Body of pancreas (tissue), 4 donors: Measurements from ENCODE around the gene SAA4.
"Not testable (repeated sequence)": the region's sequence is repeated elsewhere in the genome, so short reads cannot be mapped to it uniquely, and the experiment has no call there.

Experiments used
- POLR2A ChIP-seq, 3 donors: fragments of 450-650 bp; IDR thresholded peaks; one replicate each; pipeline ENCODE4 v1.6.1; 2016; ENCODE audit warnings: antibody characterized with exemption in 3 of 3, mild to moderate bottlenecking in 2 of 3
- TF ChIP-seq, protein P1 (sequence below), 7 experiments: fragments of 450-650 bp in 4 of 7; fragments of 200-600 bp in 3 of 7; sonication (generic) in 3 of 7; IDR thresholded peaks; one replicate each; pipeline ENCODE4 v1.5.1; 2016 to 2019; ENCODE audit warnings: antibody characterized with exemption in 7 of 7

GRCh38 chr11:18197738-18198137, 38.9 kb downstream of the SAA4 start:
- TF ChIP-seq, protein P1, sequence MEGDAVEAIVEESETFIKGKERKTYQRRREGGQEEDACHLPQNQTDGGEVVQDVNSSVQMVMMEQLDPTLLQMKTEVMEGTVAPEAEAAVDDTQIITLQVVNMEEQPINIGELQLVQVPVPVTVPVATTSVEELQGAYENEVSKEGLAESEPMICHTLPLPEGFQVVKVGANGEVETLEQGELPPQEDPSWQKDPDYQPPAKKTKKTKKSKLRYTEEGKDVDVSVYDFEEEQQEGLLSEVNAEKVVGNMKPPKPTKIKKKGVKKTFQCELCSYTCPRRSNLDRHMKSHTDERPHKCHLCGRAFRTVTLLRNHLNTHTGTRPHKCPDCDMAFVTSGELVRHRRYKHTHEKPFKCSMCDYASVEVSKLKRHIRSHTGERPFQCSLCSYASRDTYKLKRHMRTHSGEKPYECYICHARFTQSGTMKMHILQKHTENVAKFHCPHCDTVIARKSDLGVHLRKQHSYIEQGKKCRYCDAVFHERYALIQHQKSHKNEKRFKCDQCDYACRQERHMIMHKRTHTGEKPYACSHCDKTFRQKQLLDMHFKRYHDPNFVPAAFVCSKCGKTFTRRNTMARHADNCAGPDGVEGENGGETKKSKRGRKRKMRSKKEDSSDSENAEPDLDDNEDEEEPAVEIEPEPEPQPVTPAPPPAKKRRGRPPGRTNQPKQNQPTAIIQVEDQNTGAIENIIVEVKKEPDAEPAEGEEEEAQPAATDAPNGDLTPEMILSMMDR (IDR thresholded peaks at IDR 0.05) = not testable (repeated sequence)
- TF ChIP-seq POLR2A (IDR thresholded peaks at IDR 0.05) = not testable (repeated sequence)
